ENCODE data around the gene SPATA24.
"Not testable (repeated sequence)": the region's sequence is repeated elsewhere in the genome, so short reads cannot be mapped to it uniquely, and the experiment has no call there.

The SPATA24 gene, protein sequence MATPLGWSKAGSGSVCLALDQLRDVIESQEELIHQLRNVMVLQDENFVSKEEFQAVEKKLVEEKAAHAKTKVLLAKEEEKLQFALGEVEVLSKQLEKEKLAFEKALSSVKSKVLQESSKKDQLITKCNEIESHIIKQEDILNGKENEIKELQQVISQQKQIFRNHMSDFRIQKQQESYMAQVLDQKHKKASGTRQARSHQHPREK

DNA sequence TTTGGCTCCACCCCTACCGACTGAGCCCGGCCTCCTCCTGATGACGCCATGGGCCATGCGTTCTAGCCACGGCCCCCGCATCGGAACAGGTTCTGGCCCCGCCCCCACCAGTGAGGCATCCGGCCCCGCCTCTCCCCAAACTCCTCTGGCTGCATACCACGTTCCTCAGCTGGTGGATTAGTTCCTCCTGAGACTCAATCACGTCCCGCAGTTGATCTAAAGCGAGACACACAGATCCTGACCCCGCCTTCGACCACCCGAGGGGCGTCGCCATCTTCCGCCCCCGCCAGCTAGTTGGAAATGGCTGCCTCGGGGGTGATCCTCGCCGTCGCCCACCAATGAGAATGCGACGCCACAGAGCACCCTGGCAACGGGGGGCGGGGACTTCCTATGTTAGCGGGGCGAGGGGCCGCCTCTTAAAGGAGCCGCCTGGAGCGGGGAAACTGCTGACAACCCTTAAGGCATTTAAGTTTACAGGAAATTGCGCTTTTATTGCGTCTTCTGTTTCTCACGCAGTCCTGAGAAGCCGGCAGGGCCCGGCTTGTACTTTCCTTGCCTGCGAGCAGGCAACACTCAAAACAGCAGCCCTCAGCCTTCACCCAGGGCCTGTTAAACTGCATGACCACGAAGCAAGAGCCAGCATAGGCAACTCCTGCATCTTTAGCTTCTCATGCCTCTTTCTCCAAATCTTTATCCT lies at the start of gene SPATA24:
TSS of gene SPATA24 (minus strand) at position 303 of the 697 bp plus-strand sequence. CDS start at position 274, 29 bp downstream.
- peak; percentile 99 for DNase-seq

DNA sequence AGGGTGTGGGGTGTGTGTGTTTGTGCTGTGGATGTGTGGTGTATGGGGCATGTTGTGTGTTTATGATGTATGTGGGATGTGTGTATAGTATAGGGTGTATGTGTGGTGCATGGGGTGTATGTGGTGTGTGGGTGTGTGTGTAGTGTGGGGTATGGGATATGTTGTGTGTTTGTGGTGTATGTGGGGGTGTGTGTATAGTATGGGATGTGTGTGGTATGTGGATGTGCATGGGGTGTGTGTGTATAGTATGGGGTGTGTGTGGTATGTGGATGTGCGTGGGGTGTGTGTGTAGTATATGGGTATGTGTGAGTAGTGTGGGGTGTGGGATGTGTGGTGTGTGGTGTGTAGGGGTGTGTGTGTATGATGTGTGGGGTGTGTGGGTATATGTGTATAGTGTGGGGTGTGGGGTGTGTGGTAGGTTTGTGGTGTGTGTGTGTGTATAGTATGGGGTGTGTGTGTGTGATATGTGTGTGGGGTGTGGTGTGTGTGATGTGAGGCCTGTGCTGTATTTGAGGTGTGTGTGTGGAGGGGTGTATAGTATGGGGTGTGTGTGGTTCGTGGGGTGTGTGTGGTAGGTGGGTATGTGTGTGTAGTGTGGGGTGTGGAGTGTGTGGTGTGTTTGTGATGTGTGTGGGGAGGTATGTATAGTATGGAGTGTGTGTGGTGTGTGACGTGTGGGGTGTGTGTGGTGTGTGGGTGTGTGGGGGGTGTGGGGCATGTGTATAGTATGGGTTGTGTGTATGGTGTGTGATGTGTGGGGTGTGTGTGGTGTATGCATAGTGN lies 48.2 kb upstream of the SPATA24 start:
- no peak for DNase-seq

DNA sequence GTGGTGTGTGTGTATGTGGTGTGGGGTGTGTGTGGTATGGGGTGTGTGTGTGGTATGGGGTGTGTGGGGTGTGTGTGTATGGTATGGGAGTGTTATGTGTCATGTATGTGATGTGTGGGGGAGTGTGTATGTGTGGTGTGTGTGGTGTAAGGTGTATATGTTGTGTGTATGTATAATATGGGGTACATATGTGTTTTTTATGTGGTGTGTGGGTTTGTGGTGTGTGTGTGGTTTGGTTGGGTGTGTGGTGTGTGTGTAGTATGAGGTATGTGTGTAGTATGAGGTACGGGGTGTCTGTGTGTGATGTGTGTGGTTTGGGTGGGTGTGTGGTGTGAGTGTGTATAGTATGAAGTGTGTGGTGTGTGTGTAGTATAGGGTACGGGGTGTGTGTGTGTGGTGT lies 47.3 kb upstream of the SPATA24 start:
- DNase-seq, result no peak

DNA sequence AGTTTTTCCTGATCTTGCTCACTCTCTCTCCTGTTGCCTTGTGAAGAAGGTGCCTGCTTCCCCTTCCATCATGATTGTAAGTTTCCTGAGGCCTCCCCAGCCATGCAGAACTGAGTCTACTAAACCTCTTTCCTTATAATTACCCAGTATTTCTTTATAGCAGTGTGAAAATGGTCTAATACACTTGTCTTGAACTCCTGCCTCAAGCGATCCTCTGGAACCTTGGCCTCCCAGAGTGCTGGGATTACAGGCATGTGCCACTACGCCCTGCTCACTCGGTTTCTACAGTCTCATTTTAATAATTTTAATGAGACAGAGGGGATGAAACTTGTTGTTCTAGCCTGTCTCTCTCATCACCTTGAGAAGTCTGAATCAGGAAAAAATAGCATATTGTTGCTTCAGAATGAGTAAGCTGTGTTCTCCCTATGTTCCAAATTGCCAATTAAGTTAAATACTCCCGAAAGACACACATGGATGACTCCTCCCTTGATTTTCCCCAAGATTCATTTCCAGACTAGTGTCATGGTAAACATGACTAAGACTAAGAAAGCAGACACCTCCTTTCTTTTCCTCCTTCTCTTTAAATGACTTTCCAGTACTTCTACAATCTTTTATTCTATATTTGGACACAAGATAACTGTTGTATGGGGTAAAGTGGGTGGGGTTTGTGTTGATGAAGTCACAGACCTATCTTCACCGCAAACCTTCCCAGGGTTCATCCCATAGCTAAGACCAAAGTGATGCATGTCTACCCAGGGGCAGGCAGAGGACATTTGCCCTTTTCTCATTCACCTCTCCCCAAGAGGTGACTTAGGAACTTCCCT lies 43.3 kb upstream of the SPATA24 start:
- DNase-seq, result peak in 1 of 2 donors; percentile 50

DNA sequence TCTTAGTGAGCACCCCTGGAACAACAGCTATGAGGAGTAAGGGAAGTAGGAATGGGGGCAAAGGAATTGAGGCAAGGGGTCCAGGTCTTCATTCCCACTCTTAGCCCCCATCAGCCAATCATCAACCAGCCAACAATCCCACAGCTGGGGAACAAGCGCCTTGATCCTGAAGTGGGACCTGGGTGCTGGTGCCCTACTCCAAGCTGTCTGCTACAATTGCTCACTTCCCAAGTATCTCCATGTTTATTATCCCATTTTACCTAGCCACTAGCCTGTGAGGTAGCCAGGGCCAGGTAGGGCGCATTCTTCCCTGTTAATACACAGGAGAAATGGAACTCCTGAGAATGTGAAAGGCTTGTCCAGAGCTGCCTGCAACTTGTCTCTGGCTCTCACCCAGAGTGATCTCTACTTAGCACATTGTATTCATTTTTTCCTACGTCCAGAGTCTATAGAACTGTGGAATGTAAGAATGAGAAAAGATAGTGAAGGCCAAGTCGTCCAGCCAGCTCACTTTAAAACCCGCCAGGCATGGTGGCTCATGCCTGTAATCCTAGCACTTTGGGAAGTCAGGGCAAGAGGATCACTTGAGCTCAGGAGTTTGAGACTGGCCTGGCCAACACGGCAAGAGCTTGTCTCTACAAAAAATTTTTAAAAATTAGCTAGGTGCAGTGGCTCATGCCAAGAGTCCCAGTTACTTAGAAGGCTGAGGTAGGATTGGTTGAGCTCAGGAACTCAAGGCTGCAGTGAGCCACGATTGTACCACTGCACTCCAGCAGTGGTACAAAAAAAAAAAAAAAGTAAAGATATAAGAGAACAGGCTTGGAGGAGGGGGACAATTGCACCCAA lies 41.7 kb upstream of the SPATA24 start:
- DNase-seq, result no peak

DNA sequence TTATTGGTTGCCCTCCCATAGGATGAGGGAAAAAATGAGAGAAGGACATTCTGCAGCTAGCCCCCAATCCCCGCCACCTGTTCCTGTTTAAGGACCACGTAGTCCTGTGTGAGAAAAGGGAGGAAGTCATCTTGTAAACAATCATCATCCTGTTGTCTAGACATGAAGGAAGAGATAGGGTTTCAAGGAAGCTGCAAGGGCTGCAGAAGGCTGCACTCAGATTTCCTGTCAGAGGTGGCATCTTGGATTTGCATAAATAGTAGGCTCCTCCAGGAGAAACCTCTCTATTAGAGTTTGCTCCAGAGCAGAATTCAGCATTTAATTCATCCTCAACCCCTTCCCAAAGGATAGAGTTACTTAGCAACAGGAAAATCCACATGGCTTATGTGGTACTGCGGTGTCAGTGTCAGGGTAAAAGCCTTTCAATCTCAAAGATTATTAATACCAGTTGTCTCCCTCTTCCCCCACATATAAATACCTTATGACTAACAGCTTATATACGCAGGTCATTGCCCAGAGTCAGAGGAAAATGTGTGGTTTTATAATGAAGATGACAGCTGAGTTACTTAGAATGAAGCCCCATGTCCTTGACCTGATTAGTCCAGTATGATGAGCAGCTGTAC lies 40.1 kb upstream of the SPATA24 start:
- no peak for DNase-seq

DNA sequence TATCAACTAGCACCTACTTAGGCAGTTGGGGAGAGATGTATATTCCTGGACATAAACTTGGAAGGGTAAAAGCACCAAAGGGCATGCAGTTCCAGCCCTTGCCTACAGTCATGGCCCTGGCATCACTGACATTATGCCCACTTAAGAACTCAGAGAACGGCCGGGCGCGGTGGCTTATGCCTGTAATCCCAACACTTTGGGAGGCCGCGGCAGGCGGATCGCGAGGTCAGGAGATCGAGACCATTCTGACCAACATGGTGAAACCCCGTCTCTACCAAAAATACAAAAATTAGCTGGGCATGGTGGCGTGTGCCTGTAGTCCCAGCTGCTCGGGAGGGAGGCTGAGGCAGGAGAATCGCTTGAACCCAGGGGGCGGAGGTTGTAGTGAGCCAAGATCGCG lies 36.5 kb upstream of the SPATA24 start:
- DNase-seq, result not testable (repeated sequence)

DNA sequence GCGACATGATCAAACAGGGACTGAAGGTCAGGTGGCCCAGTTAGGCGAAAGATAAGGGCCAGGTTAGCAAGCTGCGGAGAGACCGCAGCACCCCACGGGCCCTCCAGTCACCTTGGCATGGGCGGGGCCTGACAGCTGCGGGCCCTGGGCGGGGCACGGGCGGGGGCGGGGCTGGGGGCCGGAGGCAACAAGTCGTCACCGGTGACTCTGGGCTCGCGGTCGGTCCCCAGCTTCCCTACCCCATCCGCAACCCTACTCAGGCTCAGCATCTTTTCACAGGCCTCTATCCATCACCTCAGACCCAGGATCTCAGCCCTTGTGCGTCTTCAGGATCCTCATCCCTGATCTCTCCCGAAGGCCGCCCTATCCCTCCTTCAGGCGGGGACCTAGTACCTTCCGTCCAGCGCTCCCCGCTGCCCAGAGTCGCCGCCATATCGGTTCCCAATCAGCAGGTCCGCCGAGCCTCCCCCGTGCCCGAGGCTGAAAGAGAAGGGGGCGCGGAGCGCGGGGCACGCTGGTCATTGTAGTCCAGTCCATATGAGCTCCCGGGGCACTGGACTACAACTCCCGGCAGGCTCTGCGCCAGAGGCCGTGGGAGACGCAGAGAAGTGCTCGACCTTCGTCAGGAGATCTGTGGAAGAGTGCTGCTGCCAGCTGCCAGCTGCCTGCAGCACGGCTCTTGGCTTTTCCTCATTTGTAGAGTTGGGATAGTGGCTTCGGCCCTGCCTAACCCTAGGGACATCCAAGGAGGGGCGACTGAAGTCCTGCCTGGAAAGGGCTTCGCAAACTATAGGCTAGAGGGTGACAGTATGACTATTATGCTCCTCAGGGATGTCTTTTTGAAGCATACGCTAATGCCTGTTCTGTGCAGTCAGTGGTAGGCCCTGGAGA lies 35.4 kb upstream of the SPATA24 start, which contains the start of gene DNAJC18:
TSS of gene DNAJC18 (minus strand) at position 513 of the 891 bp plus-strand sequence. CDS start at position 433, 80 bp downstream.
- peak; percentile 92 to 93 for DNase-seq

DNA sequence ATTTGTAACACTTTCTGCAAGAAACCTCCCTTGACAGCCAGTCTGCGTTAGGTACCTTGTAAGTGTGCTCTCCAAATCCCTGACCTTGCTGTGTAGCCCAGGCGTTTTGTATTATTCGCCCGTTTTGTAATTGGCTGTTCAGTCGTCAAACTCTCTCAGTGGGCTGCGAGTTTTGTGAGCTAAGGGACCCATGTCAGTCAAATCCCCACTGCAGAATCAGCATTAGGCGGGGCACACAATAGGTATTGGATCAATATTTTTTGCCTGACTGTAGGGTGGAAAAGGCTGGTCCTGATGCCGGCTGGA lies 34.8 kb upstream of the SPATA24 start:
- DNase-seq, result no peak

DNA sequence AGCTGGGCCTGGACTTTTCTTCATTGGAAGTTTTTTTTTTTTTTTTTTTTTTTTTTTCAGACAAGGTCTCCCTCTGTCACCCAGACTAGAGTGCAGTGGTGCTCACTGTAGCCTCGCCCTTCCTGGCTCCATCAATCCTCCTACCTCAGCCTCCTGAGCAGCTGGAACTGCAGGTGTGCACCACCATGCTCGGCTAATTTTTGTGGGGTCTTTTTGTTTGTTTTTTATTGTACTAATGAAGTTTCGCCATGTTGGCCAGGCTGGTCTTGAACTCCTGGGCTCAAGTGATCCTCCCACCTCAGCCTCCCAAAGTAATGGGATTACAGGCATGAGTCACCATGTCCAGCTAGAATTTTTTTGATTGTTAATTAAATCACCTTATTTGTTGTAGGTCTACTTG lies 31.8 kb upstream of the SPATA24 start:
- no peak for DNase-seq

DNA sequence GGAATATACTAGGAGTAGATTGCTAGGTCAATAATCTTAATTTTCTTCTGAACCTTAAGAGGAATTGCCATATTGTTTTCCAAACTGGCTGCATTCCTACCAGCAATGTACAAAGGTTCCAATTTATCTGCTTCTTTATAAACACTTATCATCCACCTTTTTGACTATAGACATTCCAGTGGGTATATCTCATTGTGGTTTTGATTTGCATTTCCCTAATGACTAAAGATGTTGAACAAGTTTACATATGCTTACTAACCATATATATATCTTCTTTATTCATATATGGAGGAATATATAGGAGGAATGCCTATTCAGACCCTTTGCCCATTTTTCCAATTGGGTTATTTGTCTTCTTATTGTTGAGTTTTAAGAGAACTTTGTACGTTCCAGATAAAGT lies 27.8 kb upstream of the SPATA24 start:
- no peak for DNase-seq

DNA sequence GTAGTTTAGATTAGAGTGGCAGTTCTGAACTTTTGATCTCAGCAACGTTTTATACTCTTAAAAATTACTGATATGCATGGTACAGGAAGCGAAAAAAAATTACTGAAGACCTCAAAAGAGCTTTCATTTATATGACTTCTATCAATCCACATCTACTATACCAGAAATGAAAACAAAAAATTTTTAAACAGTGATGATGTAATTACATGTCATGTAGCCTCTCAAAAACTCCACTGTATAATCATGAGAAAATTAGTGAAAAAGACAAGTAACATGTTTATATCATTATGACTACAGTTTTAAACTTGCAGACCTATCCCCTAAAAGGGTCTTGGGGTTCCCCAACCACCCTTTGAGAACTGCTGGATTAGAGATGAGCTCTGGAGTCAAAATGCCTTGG lies 26.1 kb upstream of the SPATA24 start:
- DNase-seq, result no peak

DNA sequence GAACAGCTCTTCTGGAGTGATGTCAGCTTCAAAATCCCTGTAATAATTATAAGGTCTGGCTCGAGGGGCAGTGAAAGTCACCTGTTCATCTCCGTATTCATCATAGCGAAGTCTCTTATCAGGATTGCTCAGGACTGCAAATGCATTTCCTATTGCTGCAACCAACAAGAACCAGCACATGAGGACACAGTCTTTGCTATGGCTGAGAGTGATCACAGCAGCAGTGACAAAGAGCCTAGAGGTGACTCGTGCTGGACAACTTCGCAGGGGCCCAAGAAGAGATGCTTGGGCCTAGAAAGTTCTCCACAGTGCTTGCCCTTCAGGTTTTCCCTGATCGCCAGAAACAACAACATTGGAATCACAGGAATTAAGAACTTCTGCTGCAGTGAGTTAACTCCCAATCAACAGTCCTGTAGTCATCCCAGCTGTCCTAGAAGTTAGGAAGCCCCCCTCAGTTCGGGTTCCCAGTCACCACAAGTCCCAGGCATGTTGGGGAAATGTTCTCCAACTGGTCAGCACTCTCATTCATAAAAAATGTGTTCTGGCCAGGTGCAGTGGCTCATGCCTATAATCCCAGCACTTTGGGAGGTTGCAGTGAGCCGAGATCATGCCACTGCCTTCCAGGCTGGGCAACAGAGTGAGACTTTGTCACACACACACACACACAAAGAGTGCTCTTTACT lies 22.5 kb upstream of the SPATA24 start:
- no peak for DNase-seq

DNA sequence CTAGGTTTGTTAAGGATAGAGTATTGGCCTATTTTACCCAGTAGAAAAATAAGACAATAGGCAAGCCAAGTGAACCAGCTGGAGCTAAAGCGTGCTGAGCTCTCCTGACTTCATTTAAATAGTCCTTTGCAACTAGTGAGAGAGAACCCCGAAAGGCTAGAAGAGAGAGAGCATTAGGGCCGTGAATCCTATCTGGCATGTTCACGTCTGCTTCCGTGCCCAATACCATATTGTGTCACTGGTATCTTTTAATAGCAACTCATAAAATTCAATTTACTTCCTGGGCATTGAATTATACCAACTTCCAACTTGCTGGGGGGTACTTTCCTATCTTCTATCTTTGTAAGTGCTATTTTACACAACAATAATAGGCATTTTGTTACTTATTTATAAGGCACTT lies 21.6 kb upstream of the SPATA24 start:
- DNase-seq, result no peak

DNA sequence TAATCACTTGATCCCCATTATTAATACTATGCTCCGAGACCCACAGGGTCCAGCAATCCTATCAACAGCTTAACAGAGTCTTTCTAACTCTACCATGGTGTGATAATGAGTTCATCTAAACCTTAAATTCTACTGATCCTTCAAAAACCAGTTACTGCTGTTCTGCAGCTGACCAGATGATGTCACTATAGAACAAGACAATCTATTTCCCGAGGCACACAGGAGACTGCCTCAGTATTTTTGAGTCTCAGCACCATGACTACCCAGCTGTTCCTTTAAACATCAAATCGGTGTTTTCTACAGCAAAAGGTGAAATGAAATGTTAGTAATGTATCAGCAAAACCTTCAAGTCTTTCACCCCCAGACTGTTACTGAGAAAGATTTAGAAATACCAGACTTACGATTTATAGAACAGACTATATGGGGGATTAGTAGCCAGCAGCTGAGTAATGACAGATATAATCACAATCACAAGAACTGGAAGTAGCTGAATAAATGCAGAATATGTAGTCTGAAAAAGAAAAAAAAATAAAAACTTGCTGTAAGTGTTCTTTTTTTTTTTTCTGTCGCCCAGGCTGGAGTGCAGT lies 18.5 kb upstream of the SPATA24 start:
- peak in 1 of 2 donors; percentile 58 for DNase-seq

DNA sequence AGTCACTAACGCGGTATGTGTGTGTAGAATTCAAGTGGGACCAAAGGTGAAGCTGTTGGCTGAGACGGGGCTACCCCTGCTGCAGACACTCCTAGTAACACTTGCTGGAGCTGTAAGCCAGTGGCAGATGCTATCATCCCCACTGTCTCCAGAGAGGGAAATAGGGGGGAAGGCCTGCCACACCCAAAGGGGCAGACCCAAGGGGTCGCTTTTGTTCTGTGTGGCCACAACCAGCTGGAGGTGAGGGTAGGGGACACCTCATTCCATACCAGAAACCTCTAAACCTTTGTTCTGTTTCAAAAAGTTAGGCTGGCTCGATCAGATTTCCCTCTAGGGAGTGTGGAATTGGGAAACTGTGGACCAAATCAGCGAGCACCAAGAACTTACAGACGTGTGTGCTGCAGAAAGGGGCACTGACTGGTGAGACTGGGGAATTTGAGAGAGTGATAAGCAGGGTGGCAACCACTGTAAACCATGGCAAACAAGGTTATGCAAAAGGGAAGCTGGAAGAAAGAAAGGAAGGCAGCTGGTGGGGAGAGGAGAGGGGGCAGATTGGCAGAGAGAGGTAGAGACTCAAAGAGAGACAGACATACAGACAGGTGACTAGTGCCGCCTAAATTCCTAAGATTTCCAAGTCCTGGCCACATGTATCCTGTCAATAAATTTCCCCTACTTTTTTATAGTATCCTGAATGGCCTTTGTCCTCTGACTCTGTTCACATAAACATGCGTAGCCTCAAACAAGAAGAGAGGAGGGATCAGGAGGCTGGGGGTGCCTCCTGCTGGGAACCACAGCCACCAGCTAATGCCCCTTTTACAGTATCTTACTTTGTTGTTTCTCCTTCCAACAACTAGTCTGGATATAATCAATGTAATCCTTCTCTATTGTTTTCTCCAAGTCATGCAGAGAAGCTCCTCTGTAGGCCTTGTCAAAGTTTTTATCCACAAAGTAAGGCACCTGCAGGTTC lies 15.6 kb upstream of the SPATA24 start:
- DNase-seq, result no peak

DNA sequence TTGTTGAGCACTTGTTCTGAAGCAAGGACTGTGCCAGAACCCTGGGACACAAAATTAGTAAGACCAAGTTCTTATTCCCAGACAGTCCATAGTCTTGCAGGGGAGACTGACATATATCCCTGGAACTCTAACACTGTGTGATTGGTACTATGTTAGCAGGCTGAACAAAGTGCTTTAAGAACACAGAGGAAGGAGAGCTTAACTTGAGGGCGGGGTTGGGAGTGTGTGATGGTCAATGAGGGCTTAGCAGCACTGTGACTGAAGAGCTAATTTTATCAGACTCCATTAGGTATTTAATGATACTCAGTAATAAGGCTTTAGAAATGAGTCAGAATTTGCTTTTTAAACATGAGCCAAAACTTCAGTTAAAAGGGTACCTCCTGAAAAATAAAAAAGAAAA lies 14.9 kb upstream of the SPATA24 start:
- DNase-seq, result no peak

DNA sequence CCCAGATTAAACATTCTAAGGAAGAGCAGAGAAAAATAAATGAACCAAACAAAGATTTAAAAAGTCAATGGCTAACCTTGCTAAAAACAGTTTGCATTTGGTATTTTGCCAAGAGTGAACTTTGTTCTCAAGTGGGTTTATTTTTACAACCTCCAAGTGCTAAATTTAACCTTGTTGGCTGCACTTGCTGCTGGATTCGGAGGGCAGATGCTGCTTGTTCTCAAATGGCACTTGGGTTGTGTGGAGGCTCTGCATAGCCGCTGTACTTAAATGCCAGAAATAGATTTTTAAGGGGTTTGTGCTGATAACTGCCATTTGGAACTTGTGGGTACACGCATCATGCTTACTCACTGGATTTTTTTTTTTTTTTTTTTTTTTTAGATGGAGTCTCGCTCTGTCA lies 13.3 kb upstream of the SPATA24 start:
- no peak for DNase-seq
